ENCODE data around the gene GNL3. TPM values are rescaled to one million over a fixed set of nuclear protein-coding genes. Genes with fewer than 3 reads are reported as not detected.

Gene GNL3
- total RNA-seq, 2 donors from 2014 or later = 38.2 to 136 TPM

DNA sequence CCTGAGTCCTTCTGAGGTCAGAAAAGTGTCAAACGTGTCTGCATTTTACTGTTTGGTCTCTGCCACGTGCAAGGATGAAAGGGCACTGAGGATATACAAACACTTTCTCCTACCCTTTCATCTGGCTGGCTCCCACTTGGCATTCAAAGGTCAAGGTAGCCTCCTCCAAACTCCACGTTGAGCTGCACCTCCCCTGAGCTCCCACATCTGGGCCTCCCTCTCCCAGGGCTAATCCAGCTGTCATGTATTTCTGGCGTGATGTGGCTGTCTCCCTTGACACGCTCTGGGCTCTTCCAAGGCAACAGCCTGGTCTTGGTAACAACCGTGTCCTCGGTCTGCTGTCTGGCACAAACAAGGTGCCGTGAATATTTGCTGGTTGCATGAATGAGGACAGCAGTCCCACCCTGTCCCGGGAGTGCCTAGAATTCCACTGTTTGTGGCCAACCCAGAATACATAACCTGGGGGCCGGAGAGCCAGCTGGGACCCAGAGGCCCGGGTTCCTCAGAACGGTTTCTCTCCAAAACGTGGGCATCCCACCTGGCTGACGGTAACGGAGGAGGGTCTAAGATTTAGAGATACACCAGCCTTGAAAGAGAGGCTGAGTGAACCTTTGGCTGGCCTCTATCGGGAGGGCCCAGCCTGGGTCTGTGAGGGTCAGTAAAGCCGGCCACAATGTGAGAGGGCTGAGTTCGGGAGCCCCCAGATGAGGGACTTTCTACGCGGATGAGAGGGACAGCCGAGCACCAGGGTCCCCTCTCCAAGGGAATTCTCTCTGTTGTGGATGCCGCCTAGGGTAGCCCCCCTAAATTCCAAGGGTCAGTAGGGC, 19.0 kb downstream of the GNL3 start:
- no peak for DNase-seq (ENCODE audit: low spot score)

DNA sequence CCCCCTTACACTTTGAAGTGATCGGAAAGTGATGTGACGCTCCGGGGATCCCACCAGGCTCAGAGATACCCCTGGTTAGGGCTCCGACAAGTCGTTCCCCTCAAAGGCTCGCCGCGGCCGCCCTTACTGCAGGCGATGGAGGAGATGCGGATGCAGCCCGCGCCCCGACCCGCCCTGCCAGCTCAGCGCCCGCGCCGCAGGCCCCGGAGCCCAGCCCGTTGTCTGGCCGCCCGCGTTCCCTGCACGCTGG, 19.5 kb downstream of the GNL3 start:
- DNase-seq (ENCODE audit: low spot score) = peak; percentile 15
- Histone ChIP-seq H3K27ac (peak overlapping the region; percentile 85 to 90), H3K4me3 (peak overlapping the region; percentile 78)

More for the DNA sequence above, 19.0 kb downstream of the GNL3 start:
- TF ChIP-seq, protein P1, sequence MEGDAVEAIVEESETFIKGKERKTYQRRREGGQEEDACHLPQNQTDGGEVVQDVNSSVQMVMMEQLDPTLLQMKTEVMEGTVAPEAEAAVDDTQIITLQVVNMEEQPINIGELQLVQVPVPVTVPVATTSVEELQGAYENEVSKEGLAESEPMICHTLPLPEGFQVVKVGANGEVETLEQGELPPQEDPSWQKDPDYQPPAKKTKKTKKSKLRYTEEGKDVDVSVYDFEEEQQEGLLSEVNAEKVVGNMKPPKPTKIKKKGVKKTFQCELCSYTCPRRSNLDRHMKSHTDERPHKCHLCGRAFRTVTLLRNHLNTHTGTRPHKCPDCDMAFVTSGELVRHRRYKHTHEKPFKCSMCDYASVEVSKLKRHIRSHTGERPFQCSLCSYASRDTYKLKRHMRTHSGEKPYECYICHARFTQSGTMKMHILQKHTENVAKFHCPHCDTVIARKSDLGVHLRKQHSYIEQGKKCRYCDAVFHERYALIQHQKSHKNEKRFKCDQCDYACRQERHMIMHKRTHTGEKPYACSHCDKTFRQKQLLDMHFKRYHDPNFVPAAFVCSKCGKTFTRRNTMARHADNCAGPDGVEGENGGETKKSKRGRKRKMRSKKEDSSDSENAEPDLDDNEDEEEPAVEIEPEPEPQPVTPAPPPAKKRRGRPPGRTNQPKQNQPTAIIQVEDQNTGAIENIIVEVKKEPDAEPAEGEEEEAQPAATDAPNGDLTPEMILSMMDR (IDR thresholded peaks at IDR 0.05) = no peak
- no peak for ATAC-seq (ENCODE audit: insufficient number of reproducible peaks, low FRiP score, low read depth)
- Histone ChIP-seq H3K9me3 (no peaks in the 10 kb centered on the region), H3K4me1 (ENCODE audit: control insufficient read depth in 1 of 2, low read depth in 2 of 2) (peaks cover 15 to 47% of the 10 kb centered on the region in 2 donors), H3K36me3 (peaks cover 9% of the 10 kb centered on the region), H3K4me3 (peak overlapping the region; percentile 78), H3K27me3 (replicated peaks; ENCODE audit: insufficient read depth) (no peaks in the 10 kb centered on the region), H3K27ac (peak overlapping the region; percentile 85 to 90)

DNA sequence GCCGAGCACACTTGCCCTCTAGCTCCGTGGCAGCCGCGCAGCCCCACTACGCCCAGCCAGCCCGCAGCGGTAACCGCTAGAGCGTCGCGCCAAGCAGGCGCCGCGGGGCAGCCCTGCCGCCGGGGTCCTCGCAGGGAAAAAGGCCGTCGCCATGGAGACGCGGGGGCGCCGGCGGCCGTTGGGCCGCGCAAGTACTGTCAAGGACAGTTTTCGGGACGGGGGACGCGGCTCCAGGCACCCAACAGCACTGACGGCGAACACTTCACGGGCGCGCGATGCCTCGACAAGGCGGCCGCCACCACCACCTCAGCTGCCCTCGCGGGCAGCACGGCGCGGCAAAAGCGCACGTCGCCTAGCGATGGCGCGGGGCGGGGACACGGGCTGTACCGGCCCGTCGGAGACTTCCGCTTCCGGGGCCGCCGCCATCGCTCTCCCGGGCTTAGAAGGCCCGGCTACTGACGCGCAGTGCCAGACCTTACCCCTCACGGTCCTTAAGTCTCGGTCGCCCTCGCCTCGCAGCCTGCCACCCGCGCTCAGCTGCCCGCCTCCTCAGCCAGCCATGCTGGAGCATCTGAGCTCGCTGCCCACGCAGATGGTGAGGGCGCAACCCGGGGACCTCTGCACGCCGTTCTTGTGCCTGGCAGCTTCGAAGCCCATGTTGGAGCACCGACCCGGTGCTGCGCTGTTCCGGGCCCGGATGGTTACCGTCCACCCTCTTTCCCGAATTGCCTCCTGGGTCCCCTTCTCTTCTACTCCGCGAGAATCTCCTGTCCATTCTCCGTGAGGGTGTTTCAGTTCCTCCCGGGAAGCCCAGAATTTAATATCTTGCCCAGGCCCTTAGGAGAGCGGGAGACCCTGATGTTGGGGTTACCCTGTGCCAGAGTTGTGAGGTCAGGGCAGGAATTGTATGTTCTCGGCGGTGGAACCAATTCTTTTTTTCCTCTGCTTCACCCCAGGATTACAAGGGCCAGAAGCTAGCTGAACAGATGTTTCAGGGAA, 20.2 kb downstream of the GNL3 start, which contains the start of the genes GLT8D1 and SPCS1:
Gene GLT8D1, minus strand, starts transcription at position 104 of the 999 bp plus-strand sequence. CDS start 5,331 bp downstream, outside the sequence.
Gene SPCS1, plus strand, starts transcription at position 419 of the 999 bp plus-strand sequence. Its CDS starts 141 bp downstream, at position 560.
- peak within 1 kb of the TSS; percentile 85 to 90 for H3K27ac ChIP-seq
- H3K36me3 ChIP-seq = peaks cover 9% of the 10 kb centered on the region
- peaks cover 15 to 47% of the 10 kb centered on the region in 2 donors for H3K4me1 ChIP-seq (ENCODE audit: control insufficient read depth in 1 of 2, low read depth in 2 of 2)
- TF ChIP-seq, protein P1 (IDR thresholded peaks at IDR 0.05) = no peak
- no peaks in the 10 kb centered on the region for H3K9me3 ChIP-seq
- peak; percentile 9 for DNase-seq (ENCODE audit: low spot score)
- ATAC-seq (ENCODE audit: insufficient number of reproducible peaks, low FRiP score, low read depth) = peak; percentile 85
- no peaks in the 10 kb centered on the region for H3K27me3 ChIP-seq (replicated peaks; ENCODE audit: insufficient read depth)
- H3K4me3 ChIP-seq = peak within 1 kb of the TSS; percentile 78

More for the DNA sequence above, 19.5 kb downstream of the GNL3 start:
- ATAC-seq (ENCODE audit: insufficient number of reproducible peaks, low FRiP score, low read depth) = no peak
- Histone ChIP-seq H3K27me3 (replicated peaks; ENCODE audit: insufficient read depth) (no peaks in the 10 kb centered on the region), H3K9me3 (no peaks in the 10 kb centered on the region), H3K36me3 (peaks cover 9% of the 10 kb centered on the region), H3K4me1 (ENCODE audit: control insufficient read depth in 1 of 2, low read depth in 2 of 2) (peaks cover 15 to 47% of the 10 kb centered on the region in 2 donors)
- TF ChIP-seq, protein P1 (IDR thresholded peaks at IDR 0.05) = no peak

DNA sequence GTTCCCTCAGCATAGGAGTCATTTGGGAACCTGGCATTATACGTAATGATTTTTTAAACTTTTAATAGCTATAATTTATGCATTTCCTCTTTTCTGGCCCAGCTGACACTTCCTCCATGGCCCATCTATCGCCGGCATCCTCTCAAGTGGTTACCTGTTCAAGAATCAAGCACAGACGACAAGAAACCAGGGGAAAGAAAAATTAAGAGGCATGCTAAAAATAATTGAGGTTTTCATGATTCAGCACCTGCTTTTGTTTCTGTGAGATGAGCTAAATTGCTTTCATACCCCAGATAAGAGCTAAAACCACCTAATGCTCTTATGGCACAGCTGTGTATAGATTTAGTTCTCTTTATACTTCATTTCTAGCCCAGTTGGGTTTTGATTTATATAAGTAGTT, 21.8 kb downstream of the GNL3 start:
- no peak overlapping the region for H3K27ac ChIP-seq
- H3K36me3 ChIP-seq = peaks cover 9% of the 10 kb centered on the region
- H3K9me3 ChIP-seq = no peaks in the 10 kb centered on the region
- TF ChIP-seq, protein P1 (IDR thresholded peaks at IDR 0.05) = no peak
- peaks cover 15 to 40% of the 10 kb centered on the region in 2 donors for H3K4me1 ChIP-seq (ENCODE audit: control insufficient read depth in 1 of 2, low read depth in 2 of 2)
- DNase-seq (ENCODE audit: low spot score) = no peak
- H3K27me3 ChIP-seq (replicated peaks; ENCODE audit: insufficient read depth) = no peaks in the 10 kb centered on the region
- H3K4me3 ChIP-seq = peak overlapping the region; percentile 78
- no peak for ATAC-seq (ENCODE audit: insufficient number of reproducible peaks, low FRiP score, low read depth)

All from thoracic aorta (tissue), 2 donors.